GM18907 (cell line): ENCODE results near the gene LIMK2.
"Not testable (repeated sequence)": the region's sequence is repeated elsewhere in the genome, so short reads cannot be mapped to it uniquely, and the experiment has no call there.

Experiments used
- ATAC-seq: cut with Tn5 transposase; IDR thresholded peaks from one replicate; pipeline ENCODE4 v1.9.1; 2021; ENCODE audit warnings: mild to moderate bottlenecking, moderate library complexity; ENCODE audit not compliant: unreplicated experiment

Gene LIMK2

GRCh38 chr22:31241936-31242335, 29.8 kb downstream of the LIMK2 start:
- ATAC-seq = no peak

GRCh38 chr22:31243339-31244045, 31.4 kb downstream of the LIMK2 start:
- ATAC-seq = no peak

- no peak for ATAC-seq
These were observed 32.2 kb downstream of the LIMK2 start for GRCh38 chr22:31244046-31244942.

GRCh38 chr22:31244943-31245451, 32.9 kb downstream of the LIMK2 start:
- ATAC-seq = no peak

GRCh38 chr22:31245998-31246397, 33.9 kb downstream of the LIMK2 start:
- not testable (repeated sequence) for ATAC-seq

GRCh38 chr22:31246687-31247086, 34.6 kb downstream of the LIMK2 start:
- ATAC-seq = no peak

GRCh38 chr22:31247726-31248125, 35.6 kb downstream of the LIMK2 start:
- no peak for ATAC-seq

GRCh38 chr22:31248138-31248745, 36.1 kb downstream of the LIMK2 start:
- no peak for ATAC-seq

- no peak for ATAC-seq
These were observed 37.2 kb downstream of the LIMK2 start for GRCh38 chr22:31248965-31249958.

- no peak for ATAC-seq
These were observed 38.9 kb downstream of the LIMK2 start for GRCh38 chr22:31250740-31251600.

- no peak for ATAC-seq
These were observed 41.9 kb downstream of the LIMK2 start for GRCh38 chr22:31253949-31254348.

- ATAC-seq = no peak
These were observed 47.8 kb downstream of the LIMK2 start for GRCh38 chr22:31259798-31260473.

GRCh38 chr22:31260474-31260856, 48.4 kb downstream of the LIMK2 start:
- no peak for ATAC-seq

- ATAC-seq = no peak
These were observed 50.4 kb downstream of the LIMK2 start for GRCh38 chr22:31262312-31263133.

- no peak for ATAC-seq
These were observed 52.0 kb downstream of the LIMK2 start for GRCh38 chr22:31263896-31264640.

- ATAC-seq = no peak
These were observed 56.2 kb downstream of the LIMK2 start for GRCh38 chr22:31268281-31268680.

- no peak for ATAC-seq
These were observed 57.9 kb downstream of the LIMK2 start for GRCh38 chr22:31269892-31270579.
